Measurements from ENCODE around the gene MOV10L1.

DNA sequence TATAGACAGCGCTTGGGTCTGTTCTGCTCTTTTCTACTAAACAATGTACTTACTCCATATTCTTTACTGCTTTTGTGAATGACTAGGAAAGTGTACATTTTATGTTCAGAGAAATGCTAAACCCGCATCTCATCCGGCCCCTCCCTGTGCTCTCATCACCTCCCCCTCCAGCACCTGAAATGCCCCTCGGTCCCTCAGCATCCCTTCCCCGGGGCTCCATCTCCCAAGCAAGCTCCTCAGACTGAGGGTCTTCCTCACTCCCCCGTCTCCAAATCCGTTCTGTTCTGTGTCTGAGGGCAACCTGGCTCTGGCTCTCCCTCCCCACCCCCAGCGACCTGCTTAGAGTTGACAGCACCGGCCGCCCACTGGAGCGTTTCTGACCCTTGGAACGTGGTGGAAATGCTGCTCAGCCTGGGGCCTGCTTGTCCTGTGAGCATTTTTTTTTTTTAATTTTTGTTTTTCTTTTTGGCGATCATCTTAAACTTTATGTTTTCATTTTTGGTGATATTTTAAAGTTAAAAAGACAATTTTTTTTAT, 112.4 kb downstream of the MOV10L1 start:
- no peak for TF ChIP-seq CTCF (IDR thresholded peaks at IDR 0.05)
- no peak for TF ChIP-seq POLR2AphosphoS5 (IDR thresholded peaks at IDR 0.05)
- no peak for TF ChIP-seq POLR2A (IDR thresholded peaks at IDR 0.05)
- TF ChIP-seq EP300 (IDR thresholded peaks at IDR 0.05), result no peak

All from suprapubic skin (tissue), 4 donors.